Measurements from ENCODE around the gene CCDC146. TPM values are rescaled to one million over a fixed set of nuclear protein-coding genes. Genes with fewer than 3 reads are reported as not detected.

Gene CCDC146
- total and polyA plus RNA-seq, 9 of the 15 experiments (the other 6 are each of a cell fraction or from before 2014, with no cell fraction given) = 0.10 to 0.98 (median 0.26) TPM; not detected in 1

DNA sequence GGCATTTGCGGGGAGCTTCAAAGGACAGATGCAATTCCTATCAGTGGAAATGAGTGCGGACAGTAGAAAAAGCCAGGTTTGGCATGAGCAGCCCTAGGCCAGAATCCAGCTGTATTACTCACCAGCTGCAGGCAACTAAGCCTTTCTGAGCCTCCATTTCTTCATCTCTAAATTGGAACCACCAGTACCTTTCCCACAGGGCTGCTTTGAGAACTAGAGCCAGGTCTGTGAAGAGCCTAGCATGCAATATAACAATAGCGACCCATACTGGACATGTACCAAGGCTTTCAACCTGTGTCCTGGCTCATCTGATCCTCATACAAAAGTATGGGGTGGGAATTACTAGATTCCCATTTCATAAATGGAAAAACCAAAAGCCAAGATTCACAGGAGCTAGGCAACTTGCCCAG, 192.8 kb downstream of the CCDC146 start:
- no peaks in the 10 kb centered on the region for H3K9me3 ChIP-seq (replicated peaks; ENCODE audit: control insufficient read depth, insufficient read depth, low read depth, low read length)
- no peaks in the 10 kb centered on the region for H3K4me1 ChIP-seq (replicated peaks in 1 of 2; ENCODE audit: control insufficient read depth in 2 of 2, insufficient read depth in 2 of 2, low read length in 2 of 2)
- H3K4me3 ChIP-seq = no peak overlapping the region
- H3K27ac ChIP-seq (ENCODE audit: extremely low read depth, low read depth, low read length) = no peak overlapping the region
- 0% methylated on average over 3 of the region's 3 CpGs for WGBS (ENCODE audit: insufficient coverage, low coverage, missing lambda C conversion rate)
- H3K79me2 ChIP-seq (ENCODE audit: control insufficient read depth, insufficient read depth, low read length) = no peaks in the 10 kb centered on the region
- FAIRE-seq = no peak
- DNase-seq (ENCODE audit: extremely low read depth in 1 of 4, low spot score in 3 of 4) = no peak
- no peaks in the 10 kb centered on the region for H3K36me3 ChIP-seq (ENCODE audit: control insufficient read depth, insufficient read depth, low read length)
- H3K4me2 ChIP-seq (ENCODE audit: insufficient read depth, low read length) = no peak overlapping the region
- CTCF ChIA-PET (ENCODE audit: low intra/inter-chr PET ratio) = no interaction called here
- intact Hi-C loops (cut with micrococcal nuclease) = no loop called here
- POLR2A ChIA-PET = no interaction called here
- no peaks in the 10 kb centered on the region for H3K9me1 ChIP-seq (ENCODE audit: control insufficient read depth, insufficient read depth, low read length)
- in situ Hi-C loops (cut with MboI) = no loop called here
- no TSS peak for BruUV-seq (replicated peaks)
- H3K9ac ChIP-seq (ENCODE audit: insufficient read depth in 1 of 2, low read depth in 2 of 2, low read length in 2 of 2) = no peak overlapping the region
- H4K20me1 ChIP-seq (replicated peaks; ENCODE audit: control insufficient read depth, insufficient read depth, low read length) = no peaks in the 10 kb centered on the region
- ATAC-seq = peak; percentile 46; the same call in 2 of the 3 replicates
- TF ChIP-seq CTCF (IDR thresholded peaks at IDR 0.05 in 2 of 3, conservative IDR thresholded peaks at IDR 0.05 in 1 of 3; ENCODE audit: insufficient read depth in 2 of 3, low read depth in 1 of 3, low read length in 3 of 3) = 0 out of 6 replicates have a peak, but pooled peaks of 1 of the 3 experiments have one; percentile 12
- TF ChIP-seq NR0B1 (IDR thresholded peaks at IDR 0.05; ENCODE audit: partially characterized antibody) = no peak
- TF ChIP-seq, protein P1, sequence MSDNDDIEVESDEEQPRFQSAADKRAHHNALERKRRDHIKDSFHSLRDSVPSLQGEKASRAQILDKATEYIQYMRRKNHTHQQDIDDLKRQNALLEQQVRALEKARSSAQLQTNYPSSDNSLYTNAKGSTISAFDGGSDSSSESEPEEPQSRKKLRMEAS (CRISPR knock-in tag; IDR thresholded peaks at IDR 0.05) = no peak
- no peak for TF ChIP-seq CHD1 (IDR thresholded peaks at IDR 0.05; ENCODE audit: low read length)
- TF ChIP-seq RAD21 (CRISPR knock-in tag; conservative IDR thresholded peaks at IDR 0.05 in 1 of 2, IDR thresholded peaks at IDR 0.05 in 1 of 2) = peak in 1 of 2 experiments; percentile 30; a peak in 2 of 4 replicates
- H3K27me3 ChIP-seq (ENCODE audit: control insufficient read depth in 2 of 2, insufficient read depth in 2 of 2, low read length in 2 of 2) = peaks cover 11 to 12% of the 10 kb centered on the region in 2 experiments; a peak in 3 of 5 replicates
- no peak overlapping the region for H2AFZ ChIP-seq (ENCODE audit: low read depth, low read length)

All from K562 (cell line).